Measurements from ENCODE around the gene RAET1L. TPM values are rescaled to one million over a fixed set of nuclear protein-coding genes. Genes with fewer than 3 reads are reported as not detected.

The RAET1L gene
- total and polyA plus RNA-seq, 10 of the 15 experiments (the other 5 are each of a cell fraction or from before 2014, with no cell fraction given), result not detected

DNA sequence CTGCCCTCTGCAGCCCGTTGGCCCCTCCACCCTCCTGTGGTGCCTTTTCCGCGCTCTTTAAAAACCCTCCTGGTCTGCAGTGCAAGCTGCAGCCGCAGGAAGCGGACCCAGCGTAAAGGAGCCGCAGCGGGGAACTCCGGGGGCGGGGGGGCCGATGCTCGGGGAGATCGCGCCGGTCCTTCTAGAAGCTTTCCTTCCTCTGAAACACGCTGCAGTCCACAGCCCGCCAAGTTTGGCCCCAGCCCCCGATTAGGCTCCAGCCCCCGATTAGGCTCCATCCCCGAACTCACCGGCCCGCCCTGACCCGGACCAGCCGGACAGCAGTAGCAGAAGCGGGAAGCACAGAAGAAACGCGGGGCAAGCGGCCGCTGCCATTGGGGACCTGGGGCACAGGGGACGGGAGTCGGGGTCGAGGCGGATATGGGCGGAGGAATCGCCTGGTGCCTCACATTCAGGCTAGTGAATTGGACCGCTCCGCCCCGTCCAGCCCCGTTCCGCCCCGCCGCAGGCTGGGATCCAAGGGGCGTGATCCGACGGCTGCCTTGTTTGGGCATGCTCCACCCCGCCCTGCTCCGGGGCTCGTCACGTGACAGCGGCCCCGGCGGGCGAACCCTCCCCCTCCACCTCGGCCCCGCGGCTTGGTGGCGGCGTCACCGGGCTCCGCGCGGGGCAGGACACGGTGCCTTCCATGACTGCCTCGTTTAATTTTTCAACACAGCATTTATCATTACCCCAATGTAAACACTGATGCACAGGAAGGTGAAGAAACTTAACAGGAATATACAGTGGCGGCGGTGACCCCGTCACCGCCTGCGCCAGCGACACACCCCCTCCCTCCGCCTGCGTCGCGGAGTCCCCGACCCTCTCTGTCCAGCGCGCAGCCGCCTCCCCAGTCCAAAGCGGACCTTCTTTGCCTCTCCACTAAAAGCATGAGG lies 20.3 kb downstream of the RAET1L start (continued):
- TF ChIP-seq CBX5 (IDR thresholded peaks at IDR 0.05; ENCODE audit: low read depth), result 0 out of 2 replicates have a peak, but pooled peaks have one; percentile 30
- TF ChIP-seq HDAC6 (IDR thresholded peaks at IDR 0.05; ENCODE audit: unreplicated experiment), result no peak
- TF ChIP-seq, protein P1, sequence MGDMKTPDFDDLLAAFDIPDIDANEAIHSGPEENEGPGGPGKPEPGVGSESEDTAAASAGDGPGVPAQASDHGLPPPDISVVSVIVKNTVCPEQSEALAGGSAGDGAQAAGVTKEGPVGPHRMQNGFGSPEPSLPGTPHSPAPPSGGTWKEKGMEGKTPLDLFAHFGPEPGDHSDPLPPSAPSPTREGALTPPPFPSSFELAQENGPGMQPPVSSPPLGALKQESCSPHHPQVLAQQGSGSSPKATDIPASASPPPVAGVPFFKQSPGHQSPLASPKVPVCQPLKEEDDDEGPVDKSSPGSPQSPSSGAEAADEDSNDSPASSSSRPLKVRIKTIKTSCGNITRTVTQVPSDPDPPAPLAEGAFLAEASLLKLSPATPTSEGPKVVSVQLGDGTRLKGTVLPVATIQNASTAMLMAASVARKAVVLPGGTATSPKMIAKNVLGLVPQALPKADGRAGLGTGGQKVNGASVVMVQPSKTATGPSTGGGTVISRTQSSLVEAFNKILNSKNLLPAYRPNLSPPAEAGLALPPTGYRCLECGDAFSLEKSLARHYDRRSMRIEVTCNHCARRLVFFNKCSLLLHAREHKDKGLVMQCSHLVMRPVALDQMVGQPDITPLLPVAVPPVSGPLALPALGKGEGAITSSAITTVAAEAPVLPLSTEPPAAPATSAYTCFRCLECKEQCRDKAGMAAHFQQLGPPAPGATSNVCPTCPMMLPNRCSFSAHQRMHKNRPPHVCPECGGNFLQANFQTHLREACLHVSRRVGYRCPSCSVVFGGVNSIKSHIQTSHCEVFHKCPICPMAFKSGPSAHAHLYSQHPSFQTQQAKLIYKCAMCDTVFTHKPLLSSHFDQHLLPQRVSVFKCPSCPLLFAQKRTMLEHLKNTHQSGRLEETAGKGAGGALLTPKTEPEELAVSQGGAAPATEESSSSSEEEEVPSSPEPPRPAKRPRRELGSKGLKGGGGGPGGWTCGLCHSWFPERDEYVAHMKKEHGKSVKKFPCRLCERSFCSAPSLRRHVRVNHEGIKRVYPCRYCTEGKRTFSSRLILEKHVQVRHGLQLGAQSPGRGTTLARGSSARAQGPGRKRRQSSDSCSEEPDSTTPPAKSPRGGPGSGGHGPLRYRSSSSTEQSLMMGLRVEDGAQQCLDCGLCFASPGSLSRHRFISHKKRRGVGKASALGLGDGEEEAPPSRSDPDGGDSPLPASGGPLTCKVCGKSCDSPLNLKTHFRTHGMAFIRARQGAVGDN (IDR thresholded peaks at IDR 0.05), result no peak; the same call in none of the 2 replicates
- TF ChIP-seq KDM1A (IDR thresholded peaks at IDR 0.05; ENCODE audit: borderline replicate concordance), result no peak
- peak; percentile 94 for TF ChIP-seq USF1 (IDR thresholded peaks at IDR 0.05; ENCODE audit: borderline replicate concordance, extremely low read length, insufficient read depth, low read depth, low read length)
- TF ChIP-seq FOXM1 (IDR thresholded peaks at IDR 0.05; ENCODE audit: low read depth, low read length), result no peak
- TF ChIP-seq, protein P2, sequence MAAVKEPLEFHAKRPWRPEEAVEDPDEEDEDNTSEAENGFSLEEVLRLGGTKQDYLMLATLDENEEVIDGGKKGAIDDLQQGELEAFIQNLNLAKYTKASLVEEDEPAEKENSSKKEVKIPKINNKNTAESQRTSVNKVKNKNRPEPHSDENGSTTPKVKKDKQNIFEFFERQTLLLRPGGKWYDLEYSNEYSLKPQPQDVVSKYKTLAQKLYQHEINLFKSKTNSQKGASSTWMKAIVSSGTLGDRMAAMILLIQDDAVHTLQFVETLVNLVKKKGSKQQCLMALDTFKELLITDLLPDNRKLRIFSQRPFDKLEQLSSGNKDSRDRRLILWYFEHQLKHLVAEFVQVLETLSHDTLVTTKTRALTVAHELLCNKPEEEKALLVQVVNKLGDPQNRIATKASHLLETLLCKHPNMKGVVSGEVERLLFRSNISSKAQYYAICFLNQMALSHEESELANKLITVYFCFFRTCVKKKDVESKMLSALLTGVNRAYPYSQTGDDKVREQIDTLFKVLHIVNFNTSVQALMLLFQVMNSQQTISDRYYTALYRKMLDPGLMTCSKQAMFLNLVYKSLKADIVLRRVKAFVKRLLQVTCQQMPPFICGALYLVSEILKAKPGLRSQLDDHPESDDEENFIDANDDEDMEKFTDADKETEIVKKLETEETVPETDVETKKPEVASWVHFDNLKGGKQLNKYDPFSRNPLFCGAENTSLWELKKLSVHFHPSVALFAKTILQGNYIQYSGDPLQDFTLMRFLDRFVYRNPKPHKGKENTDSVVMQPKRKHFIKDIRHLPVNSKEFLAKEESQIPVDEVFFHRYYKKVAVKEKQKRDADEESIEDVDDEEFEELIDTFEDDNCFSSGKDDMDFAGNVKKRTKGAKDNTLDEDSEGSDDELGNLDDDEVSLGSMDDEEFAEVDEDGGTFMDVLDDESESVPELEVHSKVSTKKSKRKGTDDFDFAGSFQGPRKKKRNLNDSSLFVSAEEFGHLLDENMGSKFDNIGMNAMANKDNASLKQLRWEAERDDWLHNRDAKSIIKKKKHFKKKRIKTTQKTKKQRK (IDR thresholded peaks at IDR 0.05; ENCODE audit: low read depth, low read length), result no peak
- TF ChIP-seq TCF7 (IDR thresholded peaks at IDR 0.05; ENCODE audit: borderline replicate concordance), result no peak
- no peak for TF ChIP-seq STAT1 (conservative IDR thresholded peaks at IDR 0.05)
- TF ChIP-seq, protein P3, sequence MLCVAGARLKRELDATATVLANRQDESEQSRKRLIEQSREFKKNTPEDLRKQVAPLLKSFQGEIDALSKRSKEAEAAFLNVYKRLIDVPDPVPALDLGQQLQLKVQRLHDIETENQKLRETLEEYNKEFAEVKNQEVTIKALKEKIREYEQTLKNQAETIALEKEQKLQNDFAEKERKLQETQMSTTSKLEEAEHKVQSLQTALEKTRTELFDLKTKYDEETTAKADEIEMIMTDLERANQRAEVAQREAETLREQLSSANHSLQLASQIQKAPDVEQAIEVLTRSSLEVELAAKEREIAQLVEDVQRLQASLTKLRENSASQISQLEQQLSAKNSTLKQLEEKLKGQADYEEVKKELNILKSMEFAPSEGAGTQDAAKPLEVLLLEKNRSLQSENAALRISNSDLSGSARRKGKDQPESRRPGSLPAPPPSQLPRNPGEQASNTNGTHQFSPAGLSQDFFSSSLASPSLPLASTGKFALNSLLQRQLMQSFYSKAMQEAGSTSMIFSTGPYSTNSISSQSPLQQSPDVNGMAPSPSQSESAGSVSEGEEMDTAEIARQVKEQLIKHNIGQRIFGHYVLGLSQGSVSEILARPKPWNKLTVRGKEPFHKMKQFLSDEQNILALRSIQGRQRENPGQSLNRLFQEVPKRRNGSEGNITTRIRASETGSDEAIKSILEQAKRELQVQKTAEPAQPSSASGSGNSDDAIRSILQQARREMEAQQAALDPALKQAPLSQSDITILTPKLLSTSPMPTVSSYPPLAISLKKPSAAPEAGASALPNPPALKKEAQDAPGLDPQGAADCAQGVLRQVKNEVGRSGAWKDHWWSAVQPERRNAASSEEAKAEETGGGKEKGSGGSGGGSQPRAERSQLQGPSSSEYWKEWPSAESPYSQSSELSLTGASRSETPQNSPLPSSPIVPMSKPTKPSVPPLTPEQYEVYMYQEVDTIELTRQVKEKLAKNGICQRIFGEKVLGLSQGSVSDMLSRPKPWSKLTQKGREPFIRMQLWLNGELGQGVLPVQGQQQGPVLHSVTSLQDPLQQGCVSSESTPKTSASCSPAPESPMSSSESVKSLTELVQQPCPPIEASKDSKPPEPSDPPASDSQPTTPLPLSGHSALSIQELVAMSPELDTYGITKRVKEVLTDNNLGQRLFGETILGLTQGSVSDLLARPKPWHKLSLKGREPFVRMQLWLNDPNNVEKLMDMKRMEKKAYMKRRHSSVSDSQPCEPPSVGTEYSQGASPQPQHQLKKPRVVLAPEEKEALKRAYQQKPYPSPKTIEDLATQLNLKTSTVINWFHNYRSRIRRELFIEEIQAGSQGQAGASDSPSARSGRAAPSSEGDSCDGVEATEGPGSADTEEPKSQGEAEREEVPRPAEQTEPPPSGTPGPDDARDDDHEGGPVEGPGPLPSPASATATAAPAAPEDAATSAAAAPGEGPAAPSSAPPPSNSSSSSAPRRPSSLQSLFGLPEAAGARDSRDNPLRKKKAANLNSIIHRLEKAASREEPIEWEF (IDR thresholded peaks at IDR 0.05; ENCODE audit: insufficient replicate concordance, low read depth, low read length), result no peak
- peak; percentile 34; the same call in 1 of the 2 replicates for TF ChIP-seq CBFB (IDR thresholded peaks at IDR 0.05; ENCODE audit: low read depth)
- TF ChIP-seq RELB (IDR thresholded peaks at IDR 0.05; ENCODE audit: low read depth), result peak; percentile 81
